HCT116 (cell line): ENCODE measurements around the gene SLC5A12.

Experiments used
- POLR2A ChIP-seq: IDR thresholded peaks from 2 replicates; pipeline ENCODE4 v1.7.0; 2011; ENCODE audit warnings: borderline replicate concordance; ENCODE audit not compliant: insufficient read depth, insufficient read length; ENCODE audit errors: extremely low read depth
- POLR2AphosphoS5 ChIP-seq: IDR thresholded peaks from 2 replicates; pipeline ENCODE4 v1.6.1; 2011; ENCODE audit warnings: mild to moderate bottlenecking, low read depth, low read length, moderate library complexity
- RAD21 ChIP-seq: IDR thresholded peaks from 2 replicates; pipeline ENCODE4 v1.6.1; 2012; ENCODE audit warnings: low read depth, mild to moderate bottlenecking
- SP1 ChIP-seq: IDR thresholded peaks from 2 replicates; pipeline ENCODE4 v1.6.1; 2012; ENCODE audit warnings: low read depth
- TF ChIP-seq, protein P1 (sequence below), 3 experiments: fragments of 200-600 bp in 1 of 3; sonication (generic) in 1 of 3; IDR thresholded peaks in 2 of 3; conservative IDR thresholded peaks in 1 of 3; 2 replicates each; pipeline ENCODE4 v1.5.1; 2012 to 2017; ENCODE audit warnings: low read depth in 2 of 3, low read length in 2 of 3, antibody characterized with exemption in 1 of 3, borderline replicate concordance in 1 of 3, control low read depth in 1 of 3, mild to moderate bottlenecking in 1 of 3, mixed read lengths in 1 of 3, mixed run types in 1 of 3, moderate library complexity in 1 of 3; ENCODE audit not compliant: insufficient read depth in 1 of 3
- TF ChIP-seq, protein P2 (sequence below): IDR thresholded peaks from 2 replicates; pipeline ENCODE4 v1.6.1; 2012
- TF ChIP-seq, protein P3 (sequence below): IDR thresholded peaks from 2 replicates; pipeline ENCODE4 v1.6.1; 2012; ENCODE audit warnings: low read depth
- TF ChIP-seq, protein P4 (sequence below): IDR thresholded peaks from 2 replicates; pipeline ENCODE4 v1.6.1; 2012

DNA sequence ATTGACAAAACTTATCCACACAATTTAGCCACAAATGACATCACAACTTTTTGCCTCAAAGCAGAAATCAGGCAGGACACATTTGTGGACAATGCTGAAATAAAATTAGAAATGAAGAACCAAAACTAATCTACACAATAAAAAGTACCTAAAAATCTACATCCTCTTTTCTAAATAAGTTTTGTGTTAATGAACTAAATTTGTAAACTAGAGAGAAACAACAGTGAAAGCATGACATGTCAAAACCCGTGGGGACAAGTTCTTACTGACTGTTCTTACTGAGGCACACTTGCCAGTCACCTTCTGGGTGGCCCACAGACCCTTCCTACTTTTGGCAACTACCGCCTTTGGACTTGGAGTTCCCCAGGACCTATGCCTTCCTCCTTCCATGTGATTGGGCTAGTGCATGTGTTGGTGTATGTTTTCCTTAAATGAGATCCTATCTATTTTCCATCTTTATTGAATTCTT, 89.1 kb downstream of the SLC5A12 start:
- TF ChIP-seq, protein P1, sequence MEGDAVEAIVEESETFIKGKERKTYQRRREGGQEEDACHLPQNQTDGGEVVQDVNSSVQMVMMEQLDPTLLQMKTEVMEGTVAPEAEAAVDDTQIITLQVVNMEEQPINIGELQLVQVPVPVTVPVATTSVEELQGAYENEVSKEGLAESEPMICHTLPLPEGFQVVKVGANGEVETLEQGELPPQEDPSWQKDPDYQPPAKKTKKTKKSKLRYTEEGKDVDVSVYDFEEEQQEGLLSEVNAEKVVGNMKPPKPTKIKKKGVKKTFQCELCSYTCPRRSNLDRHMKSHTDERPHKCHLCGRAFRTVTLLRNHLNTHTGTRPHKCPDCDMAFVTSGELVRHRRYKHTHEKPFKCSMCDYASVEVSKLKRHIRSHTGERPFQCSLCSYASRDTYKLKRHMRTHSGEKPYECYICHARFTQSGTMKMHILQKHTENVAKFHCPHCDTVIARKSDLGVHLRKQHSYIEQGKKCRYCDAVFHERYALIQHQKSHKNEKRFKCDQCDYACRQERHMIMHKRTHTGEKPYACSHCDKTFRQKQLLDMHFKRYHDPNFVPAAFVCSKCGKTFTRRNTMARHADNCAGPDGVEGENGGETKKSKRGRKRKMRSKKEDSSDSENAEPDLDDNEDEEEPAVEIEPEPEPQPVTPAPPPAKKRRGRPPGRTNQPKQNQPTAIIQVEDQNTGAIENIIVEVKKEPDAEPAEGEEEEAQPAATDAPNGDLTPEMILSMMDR (IDR thresholded peaks at IDR 0.05 in 2 of 3, conservative IDR thresholded peaks at IDR 0.05 in 1 of 3; ENCODE audit: borderline replicate concordance in 1 of 3, insufficient read depth in 1 of 3, low read depth in 2 of 3, low read length in 2 of 3): no peak
- TF ChIP-seq POLR2A (no peak), SP1 (no peak), POLR2AphosphoS5 (no peak), RAD21 (no peak)
- TF ChIP-seq, protein P2, sequence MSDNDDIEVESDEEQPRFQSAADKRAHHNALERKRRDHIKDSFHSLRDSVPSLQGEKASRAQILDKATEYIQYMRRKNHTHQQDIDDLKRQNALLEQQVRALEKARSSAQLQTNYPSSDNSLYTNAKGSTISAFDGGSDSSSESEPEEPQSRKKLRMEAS: no peak
- TF ChIP-seq, protein P3, sequence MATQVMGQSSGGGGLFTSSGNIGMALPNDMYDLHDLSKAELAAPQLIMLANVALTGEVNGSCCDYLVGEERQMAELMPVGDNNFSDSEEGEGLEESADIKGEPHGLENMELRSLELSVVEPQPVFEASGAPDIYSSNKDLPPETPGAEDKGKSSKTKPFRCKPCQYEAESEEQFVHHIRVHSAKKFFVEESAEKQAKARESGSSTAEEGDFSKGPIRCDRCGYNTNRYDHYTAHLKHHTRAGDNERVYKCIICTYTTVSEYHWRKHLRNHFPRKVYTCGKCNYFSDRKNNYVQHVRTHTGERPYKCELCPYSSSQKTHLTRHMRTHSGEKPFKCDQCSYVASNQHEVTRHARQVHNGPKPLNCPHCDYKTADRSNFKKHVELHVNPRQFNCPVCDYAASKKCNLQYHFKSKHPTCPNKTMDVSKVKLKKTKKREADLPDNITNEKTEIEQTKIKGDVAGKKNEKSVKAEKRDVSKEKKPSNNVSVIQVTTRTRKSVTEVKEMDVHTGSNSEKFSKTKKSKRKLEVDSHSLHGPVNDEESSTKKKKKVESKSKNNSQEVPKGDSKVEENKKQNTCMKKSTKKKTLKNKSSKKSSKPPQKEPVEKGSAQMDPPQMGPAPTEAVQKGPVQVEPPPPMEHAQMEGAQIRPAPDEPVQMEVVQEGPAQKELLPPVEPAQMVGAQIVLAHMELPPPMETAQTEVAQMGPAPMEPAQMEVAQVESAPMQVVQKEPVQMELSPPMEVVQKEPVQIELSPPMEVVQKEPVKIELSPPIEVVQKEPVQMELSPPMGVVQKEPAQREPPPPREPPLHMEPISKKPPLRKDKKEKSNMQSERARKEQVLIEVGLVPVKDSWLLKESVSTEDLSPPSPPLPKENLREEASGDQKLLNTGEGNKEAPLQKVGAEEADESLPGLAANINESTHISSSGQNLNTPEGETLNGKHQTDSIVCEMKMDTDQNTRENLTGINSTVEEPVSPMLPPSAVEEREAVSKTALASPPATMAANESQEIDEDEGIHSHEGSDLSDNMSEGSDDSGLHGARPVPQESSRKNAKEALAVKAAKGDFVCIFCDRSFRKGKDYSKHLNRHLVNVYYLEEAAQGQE: no peak
- TF ChIP-seq, protein P4, sequence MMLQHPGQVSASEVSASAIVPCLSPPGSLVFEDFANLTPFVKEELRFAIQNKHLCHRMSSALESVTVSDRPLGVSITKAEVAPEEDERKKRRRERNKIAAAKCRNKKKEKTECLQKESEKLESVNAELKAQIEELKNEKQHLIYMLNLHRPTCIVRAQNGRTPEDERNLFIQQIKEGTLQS: no peak
